Measurements from ENCODE around the gene FGF11.

- no peak for TF ChIP-seq CTCF (IDR thresholded peaks at IDR 0.05; ENCODE audit: insufficient read depth, low read length, poor library complexity, severe bottlenecking)
- TF ChIP-seq EZH2phosphoT487 (conservative IDR thresholded peaks at IDR 0.05; ENCODE audit: low read length): no peak
These were observed 9.6 kb upstream of the FGF11 start for GRCh38 chr17:7429722-7430121.
